SK-N-SH (cell line): ENCODE measurements around the gene TRIM43B. TPM values are rescaled to one million over a fixed set of nuclear protein-coding genes. Genes with fewer than 3 reads are reported as not detected.
"Not testable (repeated sequence)": the region's sequence is repeated elsewhere in the genome, so short reads cannot be mapped to it uniquely, and the experiment has no call there.

ENCODE experiments used
- CTCF ChIA-PET: fragments of 300-600, 350-600 bp; formaldehyde crosslinking; extraction: SDS; loops from one replicate; lab custom pipeline; 2021; lab: Yijun Ruan, JAX
- POLR2A ChIA-PET: fragments of 350-600 bp; sonication (Branson Sonifier 250); formaldehyde crosslinking; extraction: SDS; loops from one replicate; lab custom pipeline; 2020; ENCODE audit warnings: antibody characterized with exemption, inconsistent platforms; lab: Yijun Ruan, JAX
- DNase-seq: peaks from one replicate; pipeline ENCODE4 v3.0.0; 2012
- H2AFZ ChIP-seq: fragments of 200-600 bp; sonication (generic); 2 replicates; pipeline ENCODE4 v1.8.1; 2016; ENCODE audit warnings: antibody characterized with exemption, mild to moderate bottlenecking, low read depth
- H3F3A ChIP-seq: fragments of 200-600 bp; sonication (generic); replicated peaks from 2 replicates; pipeline ENCODE3; 2016; ENCODE audit warnings: antibody characterized with exemption, mild to moderate bottlenecking; ENCODE audit not compliant: insufficient read depth
- H3K27ac ChIP-seq, 2 experiments: fragments of 200-500 bp in 1 of 2; fragments of 200-600 bp in 1 of 2; sonication (Bioruptor generic) in 1 of 2; sonication (generic), shearing (Covaris generic) in 1 of 2; 2 replicates each; pipeline versions ENCODE4 v1.5.1 to v1.6.1; 2014 to 2016; ENCODE audit warnings: low read depth in 2 of 2, inconsistent platforms in 1 of 2, low read length in 1 of 2, mild to moderate bottlenecking in 1 of 2, mixed read lengths in 1 of 2
- H3K27me3 ChIP-seq: fragments of 200-600 bp; sonication (generic), shearing (Covaris generic); 2 replicates; pipeline ENCODE4 v1.6.1; 2016; ENCODE audit warnings: mixed run types; ENCODE audit not compliant: insufficient read depth
- H3K36me3 ChIP-seq, 2 experiments: fragments of 200-500 bp in 1 of 2; fragments of 200-600 bp in 1 of 2; sonication (Bioruptor generic) in 1 of 2; sonication (generic) in 1 of 2; replicated peaks in 1 of 2; 2 replicates each; pipeline versions ENCODE3 to v1.5.1; 2014 to 2016; ENCODE audit warnings: low read length in 1 of 2, mild to moderate bottlenecking in 1 of 2; ENCODE audit not compliant: insufficient read depth in 2 of 2, control insufficient read depth in 1 of 2
- H3K4me1 ChIP-seq, 2 experiments: fragments of 200-500 bp in 1 of 2; fragments of 200-600 bp in 1 of 2; sonication (Bioruptor generic) in 1 of 2; sonication (generic), shearing (Covaris generic) in 1 of 2; 2 replicates each; pipeline versions ENCODE4 v1.5.1 to v1.6.1; 2014 to 2016; ENCODE audit warnings: low read depth in 1 of 2, low read length in 1 of 2, mixed run types in 1 of 2; ENCODE audit not compliant: insufficient read depth in 2 of 2, control insufficient read depth in 1 of 2
- H3K4me2 ChIP-seq: fragments of 200-600 bp; sonication (generic), shearing (Covaris generic); 2 replicates; pipeline ENCODE4 v1.6.1; 2017; ENCODE audit warnings: mixed run types
- H3K4me3 ChIP-seq, 2 experiments: fragments of 200-500 bp in 1 of 2; fragments of 200-600 bp in 1 of 2; sonication (Bioruptor generic) in 1 of 2; sonication (generic), shearing (Covaris generic) in 1 of 2; 2 replicates each; pipeline versions ENCODE4 v1.5.1 to v1.8.1; 2014 to 2016; ENCODE audit warnings: low read depth in 2 of 2, inconsistent platforms in 1 of 2, low read length in 1 of 2, mild to moderate bottlenecking in 1 of 2, mixed read lengths in 1 of 2, moderate library complexity in 1 of 2
- H3K79me2 ChIP-seq: fragments of 200-600 bp; sonication (generic); 2 replicates; pipeline ENCODE4 v1.8.1; 2017; ENCODE audit warnings: mild to moderate bottlenecking; ENCODE audit not compliant: insufficient read depth
- H3K9ac ChIP-seq: fragments of 200-600 bp; sonication (generic); 2 replicates; pipeline ENCODE4 v1.6.1; 2017; ENCODE audit warnings: mixed run types
- H3K9me2 ChIP-seq: fragments of 200-600 bp; sonication (generic); 2 replicates; pipeline ENCODE4 v1.6.1; 2017; ENCODE audit warnings: mixed run types
- H3K9me3 ChIP-seq: fragments of 200-600 bp; sonication (generic); 2 replicates; pipeline ENCODE4 v1.6.1; 2017; ENCODE audit warnings: mixed run types, mild to moderate bottlenecking, moderate library complexity
- H4K20me1 ChIP-seq: fragments of 200-600 bp; sonication (generic); 2 replicates; pipeline ENCODE4 v1.6.1; 2017; ENCODE audit warnings: mild to moderate bottlenecking, mixed run types; ENCODE audit not compliant: insufficient read depth
- WGBS: methylation state at CpG from one replicate; pipeline ENCODE4 v1.1.6; 2017; ENCODE audit warnings: low lambda C conversion rate; 5-methylcytosine and 5-hydroxymethylcytosine counted together
- polyA plus RNA-seq, 3 experiments: library from polyadenylated mRNA; depleted of rRNA; stranded (reverse); fragments of >200 nt; gene quantifications; 2 replicates each; pipeline ENCODE4 v1.2.3, GENCODE V29; 2012
- small RNA-seq, 7 experiments: library from RNA; depleted of rRNA; stranded (forward); fragments of <200 nt; gene quantifications; one replicate each; pipeline ENCODE3, GENCODE V24; 2012

TRIM43B gene
- polyA plus RNA-seq, 1 of the 3 experiments (the other 2 are of a cell fraction) = 0.12 TPM

DNA sequence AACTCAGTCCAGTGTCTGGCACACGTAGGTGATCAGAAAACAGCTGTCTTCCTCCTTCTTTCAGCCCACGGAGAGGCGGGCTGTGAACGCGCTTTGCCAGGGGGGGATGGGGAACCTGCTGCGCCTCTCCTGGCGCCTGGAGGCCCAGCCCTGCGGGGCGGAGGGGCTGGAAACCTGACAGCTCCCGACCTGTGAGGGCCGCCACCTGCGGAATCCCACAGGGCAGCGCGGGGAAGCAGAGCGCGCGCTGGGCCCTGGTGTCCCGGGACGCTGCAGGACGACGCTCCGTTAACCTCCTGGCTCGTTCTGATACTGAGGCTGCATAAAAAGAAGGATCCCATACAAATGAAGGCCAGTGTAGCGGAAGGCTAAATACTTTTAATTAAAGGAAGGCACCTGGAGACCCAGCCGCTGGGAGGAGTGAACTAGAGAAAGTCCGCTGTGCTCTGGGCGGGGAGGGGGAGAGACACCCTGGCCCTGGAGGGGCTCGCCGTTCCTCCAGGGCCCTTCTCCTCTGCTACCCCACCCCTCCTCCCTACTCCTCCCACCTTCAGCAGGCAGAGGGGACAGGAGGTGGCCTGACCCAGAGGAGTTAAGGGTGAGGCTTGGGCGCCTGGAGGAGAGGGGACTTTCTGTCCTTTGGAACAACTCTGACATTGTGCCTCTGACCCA is 57.2 kb downstream of the TRIM43B start:
- CTCF ChIA-PET, H3K4me1 ChIP-seq, H4K20me1 ChIP-seq, H3K9ac ChIP-seq, H3K4me2 ChIP-seq, H3K36me3 ChIP-seq, H3K9me2 ChIP-seq, DNase-seq, H2AFZ ChIP-seq, H3F3A ChIP-seq, H3K79me2 ChIP-seq, H3K27me3 ChIP-seq, H3K27ac ChIP-seq, H3K9me3 ChIP-seq, H3K4me3 ChIP-seq, POLR2A ChIA-PET: not testable (repeated sequence)
- WGBS = 58% methylated on average over 4 of the region's 30 CpGs

Small RNA genes within 50 kb of the gene (small RNA-seq; reads per million reads assigned to genes)
- gene AC009237.11 (0 reads per million in 7 experiments), gene AC133104.2 (0 reads per million in 7 experiments)

Other genes with a start within 250 kb of the TRIM43B start
- gene PROM2, start 210.3 kb downstream of the TRIM43B start, polyA plus RNA-seq (2012; rRNA removed) = 0.38 and 0.49 TPM in 2 replicates
- gene KCNIP3, start 187.4 kb downstream of the TRIM43B start, polyA plus RNA-seq (2012; rRNA removed) = 0.97 and 1.6 TPM in 2 replicates
- gene FAHD2A, start 82.0 kb downstream of the TRIM43B start, polyA plus RNA-seq (2012; rRNA removed) = 40.5 and 48.2 TPM in 2 replicates
- gene TRIM43, start 107.2 kb upstream of the TRIM43B start, polyA plus RNA-seq (2012; rRNA removed) = 0.23 and 0.39 TPM in 2 replicates